NCI-H1694 (cell line): Measurements from ENCODE around the gene RYR3.

Experiments used
- DNase-seq: peaks from one replicate; lab custom pipeline; 2025; lab: John Stamatoyannopoulos, UW

The RYR3 gene

GRCh38 chr15:33384307-33384706, 73.5 kb downstream of the RYR3 start:
- no peak for DNase-seq

- no peak for DNase-seq
Measured at GRCh38 chr15:33392453-33392852, 81.7 kb downstream of the RYR3 start.

- no peak for DNase-seq
Measured at GRCh38 chr15:33393546-33393945, 82.8 kb downstream of the RYR3 start.

- no peak for DNase-seq
Measured at GRCh38 chr15:33395321-33395720, 84.6 kb downstream of the RYR3 start.

GRCh38 chr15:33395846-33396245, 85.1 kb downstream of the RYR3 start:
- DNase-seq, result no peak

- no peak for DNase-seq
Measured at GRCh38 chr15:33396475-33396874, 85.7 kb downstream of the RYR3 start.

GRCh38 chr15:33398555-33398954, 87.8 kb downstream of the RYR3 start:
- DNase-seq, result no peak

GRCh38 chr15:33400941-33401340, 90.2 kb downstream of the RYR3 start:
- DNase-seq, result no peak

GRCh38 chr15:33402600-33402999, 91.8 kb downstream of the RYR3 start:
- no peak for DNase-seq

- no peak for DNase-seq
Measured at GRCh38 chr15:33405096-33405495, 94.3 kb downstream of the RYR3 start.

- no peak for DNase-seq
Measured at GRCh38 chr15:33411596-33412540, 101.1 kb downstream of the RYR3 start.

GRCh38 chr15:33419701-33420100, 108.9 kb downstream of the RYR3 start:
- DNase-seq, result no peak

GRCh38 chr15:33424025-33424424, 113.3 kb downstream of the RYR3 start:
- no peak for DNase-seq

GRCh38 chr15:33425142-33425541, 114.4 kb downstream of the RYR3 start:
- no peak for DNase-seq

- DNase-seq, result no peak
Measured at GRCh38 chr15:33430577-33430976, 119.8 kb downstream of the RYR3 start.

- no peak for DNase-seq
Measured at GRCh38 chr15:33433821-33434220, 123.1 kb downstream of the RYR3 start.

- no peak for DNase-seq
Measured at GRCh38 chr15:33438396-33438795, 127.6 kb downstream of the RYR3 start.

- no peak for DNase-seq
Measured at GRCh38 chr15:33440900-33441299, 130.1 kb downstream of the RYR3 start.

GRCh38 chr15:33442449-33442848, 131.7 kb downstream of the RYR3 start:
- no peak for DNase-seq

GRCh38 chr15:33443708-33444107, 132.9 kb downstream of the RYR3 start:
- no peak for DNase-seq

GRCh38 chr15:33445984-33446383, 135.2 kb downstream of the RYR3 start:
- no peak for DNase-seq

- DNase-seq, result no peak
Measured at GRCh38 chr15:33448151-33448550, 137.4 kb downstream of the RYR3 start.

GRCh38 chr15:33448961-33449606, 138.3 kb downstream of the RYR3 start:
- no peak for DNase-seq
